Motor neuron (in vitro differentiated cells): Measurements from ENCODE around the gene SBF2. TPM values are rescaled to one million over a fixed set of nuclear protein-coding genes. Genes with fewer than 3 reads are reported as not detected.
A peak's percentile ranks its signal among the peaks of the same experiment; 100 is the strongest.

Source experiments
- ATAC-seq, 8 experiments: fragments of 200-7000 bp; cut with Tn5 transposase; replicated peaks in 6 of 8; 2 replicates each; pipeline ENCODE4 v1.8.0; 2021; ENCODE audit warnings: mild to moderate bottlenecking in 8 of 8, moderate library complexity in 8 of 8
- H3K27ac ChIP-seq, 2 donors: fragments of 250-450 bp; sonication (Bioruptor Pico); 2 replicates each; pipeline ENCODE4 v1.9.0; 2021; ENCODE audit warnings: antibody characterized with exemption in 2 of 2, mild to moderate bottlenecking in 2 of 2, moderate library complexity in 1 of 2
- H3K4me1 ChIP-seq, 2 donors: fragments of 250-450 bp; sonication (Bioruptor Pico); replicated peaks in 1 of 2; 2 replicates each; pipeline ENCODE4 v1.6.1; 2021; ENCODE audit warnings: antibody characterized with exemption in 2 of 2, mild to moderate bottlenecking in 2 of 2, moderate library complexity in 1 of 2
- H3K4me3 ChIP-seq, 5 donors: fragments of 250-450 bp; sonication (Bioruptor Pico); 2 replicates each; pipeline ENCODE4 v1.9.0; 2021; ENCODE audit warnings: antibody characterized with exemption in 5 of 5, mild to moderate bottlenecking in 5 of 5, moderate library complexity in 4 of 5
- WGBS, 10 experiments: fragments of 450-650 bp; shearing (Covaris generic); methylation state at CpG; one replicate each; pipeline ENCODE4 v1.0.0; 2022; 5-methylcytosine and 5-hydroxymethylcytosine counted together
- in situ Hi-C, 9 experiments: fragments of 400-800 bp; cut with MboI; loops; one replicate each; pipeline ENCODE4 v1.15.0; 2021; ENCODE audit warnings: low sequenced_read_pairs in 9 of 9, low pct_unique_long_range_greater_than_20kb in 2 of 9; ENCODE audit not compliant: unreplicated experiment in 9 of 9
- total RNA-seq, 8 experiments: library from RNA; unstranded; fragments of 300-600 nt; gene quantifications; 2 replicates each; pipeline versions ENCODE4 v1.2.3 to v1.2.4, GENCODE V29; 2022

SBF2 gene
- total RNA-seq, 8 experiments from 2014 or later, result 31.8 to 66.3 (median 44.6) TPM

DNA sequence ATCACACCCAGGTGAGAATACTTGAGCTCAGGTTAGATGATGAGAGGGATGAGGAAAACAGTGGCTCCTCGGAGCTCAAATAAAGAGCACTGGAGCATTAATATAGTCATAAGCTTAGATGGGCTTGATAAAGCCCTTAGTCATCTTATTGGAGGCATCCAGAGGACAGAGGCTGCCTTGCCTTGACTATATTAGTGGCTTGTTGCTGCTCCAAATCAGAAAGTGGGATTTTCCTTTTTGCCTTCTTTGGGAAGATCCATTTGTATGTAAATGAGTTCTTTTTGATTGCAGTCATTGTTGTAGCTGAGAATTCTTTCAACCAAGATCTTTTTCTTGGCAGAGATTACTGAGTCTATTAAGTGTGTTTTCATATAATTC is 29.8 kb upstream of the SBF2 start:
- no peak for ATAC-seq
- in situ Hi-C loops, result loop anchor here in 4 of 9 experiments (25.0 kb wide), 3 partner anchors 111 to 561 kb away; no protein-coding TSS in a partner anchor

DNA sequence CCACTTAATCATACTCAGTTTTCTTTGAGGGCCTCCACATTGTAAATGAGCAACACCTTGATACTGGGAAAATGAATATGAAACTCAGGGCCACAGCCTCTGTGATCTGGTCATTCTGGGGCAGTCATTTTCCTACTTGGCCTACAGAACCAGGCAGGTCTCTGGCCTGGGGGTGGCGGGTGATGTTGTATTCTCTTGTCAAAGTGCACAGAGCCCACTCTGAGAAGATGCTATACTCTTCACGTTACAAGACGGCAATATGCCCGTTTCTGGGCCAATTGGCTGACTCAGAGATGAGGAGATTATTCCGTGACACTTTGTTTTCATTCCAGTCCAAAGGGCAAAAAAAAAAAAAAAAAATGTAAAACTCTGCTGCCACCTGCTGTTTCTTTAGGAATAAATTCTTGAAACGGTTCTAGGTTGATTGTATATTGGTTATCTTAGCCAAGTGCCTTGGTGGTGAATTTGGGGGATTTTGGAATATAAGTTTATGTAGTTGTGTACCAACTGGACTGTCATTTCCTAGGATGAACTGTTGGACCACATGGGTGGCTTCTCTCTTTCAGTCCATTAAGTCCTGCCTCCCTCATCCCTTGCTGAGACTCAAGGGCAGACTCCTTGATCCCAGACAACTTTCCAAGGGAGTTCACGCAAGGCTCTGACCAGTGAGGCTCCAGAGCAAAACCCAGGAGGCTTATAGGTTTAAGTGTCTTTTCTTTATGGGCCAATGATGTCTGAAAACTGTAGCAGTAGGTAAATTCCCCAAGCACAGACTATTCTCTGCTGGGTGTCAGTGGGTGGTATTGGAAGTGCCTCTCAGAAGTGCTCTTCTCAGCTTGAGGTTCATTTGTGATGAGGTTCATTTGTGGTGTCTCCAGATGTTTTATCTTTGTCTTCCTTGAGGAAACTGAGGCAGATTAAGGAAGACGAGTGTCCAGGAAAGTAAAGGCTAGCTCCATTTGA is 29.1 kb upstream of the SBF2 start:
- Histone ChIP-seq H3K4me1 (peaks cover 2 to 3% of the 10 kb centered on the region in 2 donors), H3K27ac (no peak overlapping the region), H3K4me3 (no peak overlapping the region)
- ATAC-seq, result peak; percentile 54 to 92 (median 77)
- 0 to 57% (median 27%) methylated on average over 1 to 8 of the region's 8 CpGs; no CpG with 5 or more reads in 2 of the 10 experiments for WGBS, 10 experiments
- in situ Hi-C loops, result loop anchor here in 4 of 9 experiments (25.0 kb wide), 3 partner anchors 111 to 561 kb away; no protein-coding TSS in a partner anchor

More for the DNA sequence above, 29.8 kb upstream of the SBF2 start:
- Histone ChIP-seq H3K4me3 (no peak overlapping the region), H3K4me1 (peaks cover 0 to 2% of the 10 kb centered on the region in 2 donors), H3K27ac (no peak overlapping the region)
- WGBS, 10 experiments, result 0 to 86% (median 37%) methylated on average over 1 of the region's 1 CpG; no CpG with 5 or more reads in 2 of the 10 experiments

DNA sequence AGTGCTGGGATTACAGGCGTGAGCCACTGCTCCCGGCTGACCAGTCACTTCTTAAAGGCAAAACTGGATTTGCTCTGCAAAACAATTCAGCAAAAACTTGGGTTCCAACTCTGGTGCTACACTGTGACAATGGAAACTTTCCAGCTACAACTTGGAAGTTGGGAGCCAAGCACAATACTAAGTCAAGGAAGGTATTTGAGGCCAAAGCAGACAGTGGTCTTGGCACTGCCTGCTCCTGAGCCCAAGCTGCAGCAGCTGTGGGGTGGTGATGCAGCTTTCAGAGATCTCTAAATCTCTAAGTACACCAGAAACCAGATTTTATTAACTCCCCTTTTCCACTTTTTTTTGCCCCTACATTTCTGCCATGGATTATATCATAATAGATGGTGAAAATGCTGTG is 28.4 kb upstream of the SBF2 start:
- Histone ChIP-seq H3K27ac (no peak overlapping the region), H3K4me3 (no peak overlapping the region), H3K4me1 (peaks cover 7 to 10% of the 10 kb centered on the region in 2 donors)
- in situ Hi-C loops, result loop anchor here in 4 of 9 experiments (25.0 kb wide), 3 partner anchors 110 to 560 kb away; no protein-coding TSS in a partner anchor
- 100% methylated on average over 1 to 2 of the region's 2 CpGs; no CpG with 5 or more reads in 8 of the 10 experiments for WGBS, 10 experiments
- ATAC-seq, result no peak

DNA sequence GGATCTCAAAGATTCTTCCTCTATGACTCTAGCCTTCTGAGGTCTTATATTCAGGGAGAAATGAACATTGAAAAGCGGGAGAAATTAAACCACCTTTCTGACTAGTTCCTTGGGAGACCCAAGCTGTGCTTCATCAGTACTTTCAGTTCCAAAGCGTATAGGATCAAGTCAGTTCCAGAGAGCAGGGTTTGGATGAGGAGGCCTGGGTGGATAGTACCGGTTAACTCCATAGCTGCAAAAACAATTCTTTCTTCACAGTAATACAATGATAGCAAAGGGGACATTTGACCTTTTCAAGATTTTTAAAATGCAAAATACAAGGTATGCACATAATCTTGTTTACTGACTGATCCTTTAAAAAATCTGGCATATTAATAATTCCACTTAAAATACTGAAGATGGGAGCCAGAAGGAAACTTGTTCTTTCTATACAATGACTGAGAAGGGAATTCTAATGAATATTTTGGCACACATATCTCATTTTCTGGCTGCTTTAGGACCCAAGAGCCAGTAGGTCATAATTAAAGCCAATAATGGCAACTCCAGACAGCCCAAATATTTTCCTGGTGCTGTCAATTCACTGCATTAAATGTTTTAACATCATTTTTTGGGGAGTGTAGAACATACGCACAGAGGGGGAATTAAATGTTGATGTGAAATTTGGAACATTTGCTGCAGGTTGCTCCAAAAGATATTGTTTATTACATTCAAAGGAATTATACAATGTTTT is 26.9 kb upstream of the SBF2 start:
- in situ Hi-C loops, result loop anchor here in 4 of 9 experiments (25.0 kb wide), 3 partner anchors 109 to 559 kb away; no protein-coding TSS in a partner anchor
- H3K4me3 ChIP-seq, result no peak overlapping the region
- peaks cover 14 to 18% of the 10 kb centered on the region in 2 donors for H3K4me1 ChIP-seq
- no peak overlapping the region for H3K27ac ChIP-seq
- ATAC-seq, result no peak
- 50 to 100% (median 96%) methylated on average over 1 to 4 of the region's 4 CpGs for WGBS, 10 experiments

DNA sequence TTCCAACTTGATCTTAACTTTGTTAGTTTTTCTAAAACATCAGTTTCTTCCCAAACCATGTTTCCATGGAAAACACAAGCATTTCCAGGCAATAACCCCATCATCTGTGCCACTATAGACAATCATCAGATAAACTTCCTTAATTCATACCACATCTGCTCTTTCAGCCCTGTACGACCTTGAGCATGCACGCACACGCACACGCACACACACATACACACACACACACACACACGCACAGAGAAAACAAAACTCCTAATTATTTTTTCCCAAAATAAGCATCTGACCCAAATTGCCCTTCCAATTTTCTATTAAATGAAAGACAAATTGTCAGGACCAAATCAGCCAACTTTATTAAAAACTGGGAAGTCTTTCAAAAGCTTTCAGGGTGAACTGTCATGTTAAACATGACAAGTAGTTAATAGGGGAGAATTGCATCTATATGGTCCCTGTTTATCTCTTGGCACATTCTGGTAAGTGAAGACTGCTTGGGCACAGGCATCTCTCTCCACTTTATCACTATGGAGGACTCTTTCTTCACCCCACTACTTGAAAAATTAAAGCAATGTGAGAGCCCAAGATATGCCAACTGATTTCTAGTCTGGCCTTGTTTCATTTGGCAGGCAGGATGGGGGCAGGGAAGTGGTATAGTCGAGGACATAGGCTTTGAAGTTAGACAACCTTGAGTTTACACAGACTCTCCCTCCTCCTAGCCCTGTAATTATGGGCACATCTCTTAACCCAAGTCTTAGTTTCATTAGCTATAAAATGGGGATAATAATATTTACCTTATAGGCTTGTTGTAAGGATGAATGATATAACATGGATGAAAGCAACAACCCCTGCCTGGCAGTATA is 25.9 kb upstream of the SBF2 start:
- 45 to 97% (median 81%) methylated on average over 3 to 6 of the region's 6 CpGs; no CpG with 5 or more reads in 1 of the 10 experiments for WGBS, 10 experiments
- H3K27ac ChIP-seq, result no peak overlapping the region
- in situ Hi-C loops, result loop anchor here in 4 of 9 experiments (10.0 to 25.0 kb wide), 4 partner anchors 45 to 558 kb away; no protein-coding TSS in a partner anchor
- no peak for ATAC-seq
- H3K4me3 ChIP-seq, result no peak overlapping the region
- H3K4me1 ChIP-seq, result peaks cover 14 to 18% of the 10 kb centered on the region in 2 donors

DNA sequence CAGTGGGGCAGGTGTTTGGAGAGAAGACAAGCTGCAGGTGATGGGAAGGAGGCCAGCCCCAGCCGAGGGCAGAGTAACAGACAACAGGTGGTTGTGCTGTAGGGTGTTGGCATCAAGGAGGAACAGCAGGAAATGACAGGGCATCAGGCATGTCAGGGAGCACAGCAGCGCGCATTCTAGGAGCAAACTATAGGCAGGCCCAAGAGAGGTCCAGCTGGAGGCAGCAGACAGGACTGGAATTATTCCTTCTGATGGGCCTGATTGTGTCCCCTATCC is 24.4 kb upstream of the SBF2 start:
- Histone ChIP-seq H3K4me3 (no peak overlapping the region), H3K27ac (no peak overlapping the region), H3K4me1 (peaks cover 14 to 18% of the 10 kb centered on the region in 2 donors)
- no peak for ATAC-seq
- 50 to 100% (median 92%) methylated on average over 1 to 2 of the region's 3 CpGs; no CpG with 5 or more reads in 4 of the 10 experiments for WGBS, 10 experiments
- in situ Hi-C loops, result loop anchor here in 4 of 9 experiments (10.0 to 25.0 kb wide), 4 partner anchors 46 to 556 kb away; no protein-coding TSS in a partner anchor

DNA sequence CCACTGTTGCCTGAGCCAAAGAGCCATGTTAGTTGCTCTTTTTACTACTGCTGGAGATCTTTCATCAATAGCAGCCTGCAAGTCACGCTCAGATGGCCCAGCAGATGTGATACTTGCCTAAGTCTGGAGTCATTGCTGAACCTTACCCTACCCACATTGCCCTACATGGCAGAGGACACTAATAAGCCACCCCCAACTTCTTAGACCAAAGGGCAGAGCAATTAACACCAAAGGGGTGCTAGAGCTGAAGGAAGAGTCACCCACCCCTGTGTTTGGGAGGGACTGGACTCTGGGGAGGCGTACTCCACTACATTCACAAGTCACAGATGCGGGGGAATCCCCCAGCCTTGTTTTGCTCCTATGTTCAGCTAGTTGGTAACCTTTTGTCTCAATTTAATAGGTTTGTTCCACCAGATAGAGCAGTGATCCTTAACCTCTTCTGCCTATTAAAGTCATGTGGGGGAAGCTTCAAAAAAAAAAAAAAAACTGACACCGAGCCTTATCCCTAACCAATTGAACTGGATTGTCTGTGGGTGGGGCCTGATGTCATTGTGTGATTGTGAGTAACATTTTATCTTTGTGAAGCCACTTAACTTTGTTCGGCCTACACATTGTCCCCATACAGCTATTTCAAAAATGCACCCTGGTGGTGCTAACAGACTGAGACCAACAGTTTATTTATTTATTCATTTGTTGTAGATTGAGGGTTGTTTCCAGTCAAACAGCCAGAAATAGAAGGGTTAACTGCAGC is 23.9 kb upstream of the SBF2 start:
- in situ Hi-C loops, result loop anchor here in 4 of 9 experiments (10.0 to 25.0 kb wide), 4 partner anchors 47 to 556 kb away; no protein-coding TSS in a partner anchor
- Histone ChIP-seq H3K27ac (peak overlapping the region; percentile 45 to 62), H3K4me1 (peaks cover 14 to 18% of the 10 kb centered on the region in 2 donors), H3K4me3 (no peak overlapping the region)
- 57 to 100% (median 80%) methylated on average over 1 to 5 of the region's 5 CpGs; no CpG with 5 or more reads in 3 of the 10 experiments for WGBS, 10 experiments
- ATAC-seq, result peak in 3 of 8 experiments; percentile 17 to 27 (median 23)

DNA sequence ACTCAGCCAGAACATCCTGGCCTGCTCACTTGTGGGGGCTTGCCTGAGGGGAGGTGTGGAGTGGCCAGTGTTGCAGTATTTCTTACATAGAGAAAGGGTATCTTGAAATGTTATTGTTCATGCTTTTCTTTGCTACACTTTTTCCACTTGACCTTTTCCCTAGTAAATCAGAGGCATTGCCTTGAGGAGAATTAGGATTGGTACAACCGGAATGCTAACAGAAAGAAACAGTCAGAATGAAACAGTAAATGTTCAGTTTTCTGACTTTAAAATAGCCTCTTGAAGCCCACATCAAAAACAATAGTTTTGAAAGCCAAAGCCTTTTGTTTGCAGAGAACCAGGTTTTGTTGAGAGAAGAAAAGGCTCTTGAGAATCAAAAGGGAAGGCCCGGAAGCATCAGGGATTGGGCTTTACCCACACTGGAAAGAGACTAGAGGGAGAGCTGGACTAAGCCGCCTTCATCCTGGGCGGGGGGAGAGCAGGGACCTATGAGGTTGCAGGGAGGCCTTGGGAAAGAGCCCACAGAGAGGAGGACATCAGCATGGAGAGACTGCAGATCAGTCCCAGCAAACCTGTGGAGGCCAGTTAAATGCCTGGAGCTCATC is 23.2 kb upstream of the SBF2 start:
- 0 to 93% (median 39%) methylated on average over 1 to 4 of the region's 4 CpGs for WGBS, 10 experiments
- peak in 5 of 8 experiments; percentile 95 to 97 (median 96) for ATAC-seq
- Histone ChIP-seq H3K4me3 (no peak overlapping the region), H3K27ac (peak overlapping the region; percentile 45 to 62), H3K4me1 (peaks cover 12 to 18% of the 10 kb centered on the region in 2 donors)
- in situ Hi-C loops, result loop anchor here in 4 of 9 experiments (10.0 to 25.0 kb wide), 4 partner anchors 48 to 555 kb away; no protein-coding TSS in a partner anchor

DNA sequence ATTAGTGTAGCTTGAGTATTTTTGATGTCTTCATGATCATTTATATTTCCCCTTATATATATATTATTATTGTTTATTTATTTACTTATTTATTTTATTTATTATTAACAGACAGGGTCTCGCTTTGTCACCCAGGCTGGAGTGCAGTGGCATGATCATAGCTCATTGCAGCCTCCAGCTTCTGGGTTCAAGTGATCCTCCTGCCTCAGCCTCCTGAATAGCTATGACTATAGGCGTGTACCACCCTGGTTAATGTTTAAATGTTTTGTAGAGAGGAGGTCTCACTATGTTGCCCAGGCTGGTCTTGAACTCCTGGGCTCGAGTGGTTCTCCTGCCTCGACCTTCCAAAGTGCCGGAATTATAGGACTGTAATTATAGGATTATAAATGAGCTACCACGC is 21.1 kb upstream of the SBF2 start:
- WGBS, 10 experiments, result 74 to 100% (median 98%) methylated on average over 1 to 6 of the region's 6 CpGs
- Histone ChIP-seq H3K4me3 (no peak overlapping the region), H3K4me1 (peaks cover 12 to 18% of the 10 kb centered on the region in 2 donors), H3K27ac (no peak overlapping the region)
- ATAC-seq, result no peak
- in situ Hi-C loops, result loop anchor here in 4 of 9 experiments (10.0 to 25.0 kb wide), 4 partner anchors 50 to 553 kb away; no protein-coding TSS in a partner anchor

DNA sequence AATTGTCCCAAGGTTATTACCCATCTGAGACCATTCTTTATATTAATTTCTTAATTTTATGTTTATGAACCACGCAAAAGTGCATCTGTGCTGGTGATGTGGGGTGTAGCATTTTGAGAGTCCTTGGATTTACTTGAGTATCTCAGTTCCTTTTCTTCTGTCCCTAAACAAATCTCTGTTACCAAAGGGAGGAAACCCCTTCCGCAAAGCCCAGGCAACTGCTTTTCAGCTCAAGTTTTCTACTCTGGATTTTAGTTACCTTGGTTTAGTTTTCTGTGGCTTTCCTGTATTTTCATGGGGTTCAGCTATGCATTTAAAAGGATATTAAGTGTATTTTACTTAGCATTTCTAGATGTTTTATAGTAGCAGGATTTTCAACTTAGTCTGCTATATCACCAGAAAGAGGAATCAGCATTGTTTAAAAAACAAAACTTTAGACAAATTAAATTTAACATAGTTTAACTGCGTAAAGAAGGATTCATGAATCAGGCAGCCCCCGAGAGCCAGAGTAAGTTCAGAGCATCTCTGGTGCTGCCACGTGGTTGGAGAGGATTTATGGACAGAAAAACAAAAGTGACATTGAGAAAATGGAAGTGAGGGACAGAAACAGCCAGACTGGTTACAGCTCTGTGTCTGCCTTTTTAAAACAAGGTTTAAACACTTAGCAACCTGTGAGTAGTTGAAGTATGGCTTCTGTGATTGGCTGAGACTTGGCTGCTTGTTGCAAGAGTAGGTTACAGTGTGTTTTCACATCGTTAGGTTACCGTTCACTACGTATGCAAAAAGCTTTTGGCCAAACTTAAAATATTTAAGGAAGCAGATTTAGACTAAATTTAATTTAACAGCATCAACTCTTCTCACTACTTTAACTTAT is 20.4 kb upstream of the SBF2 start:
- ATAC-seq, result peak in 7 of 8 experiments; percentile 13 to 83 (median 46)
- no peak overlapping the region for H3K4me3 ChIP-seq
- peaks cover 12 to 18% of the 10 kb centered on the region in 2 donors for H3K4me1 ChIP-seq
- no peak overlapping the region for H3K27ac ChIP-seq
- 21 to 94% (median 78%) methylated on average over 3 to 8 of the region's 8 CpGs for WGBS, 10 experiments
- in situ Hi-C loops, result loop anchor here in 4 of 9 experiments (10.0 to 25.0 kb wide), 4 partner anchors 50 to 552 kb away; no protein-coding TSS in a partner anchor
